Measurements from ENCODE around the gene PMPCB.
"Not testable (repeated sequence)": the region's sequence is repeated elsewhere in the genome, so short reads cannot be mapped to it uniquely, and the experiment has no call there.

Gene PMPCB
- long read RNA-seq, donor 1, transcript PMPCB-201 (13 exons, 2,472 nt) = major isoform, 15 of 244 reads
- long read RNA-seq, donor 1, partial matches to known transcripts = 220 of 244 reads
- long read RNA-seq, donor 1, other reads (novel, unspliced or antisense) = 5 of 244 reads
- long read RNA-seq, donor 2, transcript PMPCB-201 (13 exons, 2,472 nt) = major isoform, 11 of 117 reads
- long read RNA-seq, donor 2, partial matches to known transcripts = 102 of 117 reads
- long read RNA-seq, donor 2, other reads (novel, unspliced or antisense) = 0 of 117 reads
- long read RNA-seq, donor 3, transcript PMPCB-201 (13 exons, 2,472 nt) = major isoform, 16 of 90 reads
- long read RNA-seq, donor 3, partial matches to known transcripts = 68 of 90 reads
- long read RNA-seq, donor 3, other reads (novel, unspliced or antisense) = 0 of 90 reads
- long read RNA-seq, donor 4, transcript PMPCB-201 (13 exons, 2,472 nt) = major isoform, 21 of 97 reads
- long read RNA-seq, donor 4, partial matches to known transcripts = 73 of 97 reads
- long read RNA-seq, donor 4, other reads (novel, unspliced or antisense) = 0 of 97 reads
- long read RNA-seq, donor 5, transcript PMPCB-201 (13 exons, 2,472 nt) = major isoform, 16 of 140 reads
- long read RNA-seq, donor 5, partial matches to known transcripts = 118 of 140 reads
- long read RNA-seq, donor 5, other reads (novel, unspliced or antisense) = 0 of 140 reads
- long read RNA-seq, donor 6, transcript PMPCB-201 (13 exons, 2,472 nt) = major isoform, 9 of 124 reads
- long read RNA-seq, donor 6, partial matches to known transcripts = 107 of 124 reads
- long read RNA-seq, donor 6, other reads (novel, unspliced or antisense) = 5 of 124 reads
- long read RNA-seq, donor 7, transcript PMPCB-201 (13 exons, 2,472 nt) = major isoform, 29 of 259 reads
- long read RNA-seq, donor 7, transcript PMPCB-202 (12 exons, 1,714 nt) = minor isoform, 6 of 259 reads
- long read RNA-seq, donor 7, partial matches to known transcripts = 206 of 259 reads
- long read RNA-seq, donor 7, other reads (novel, unspliced or antisense) = 14 of 259 reads
- long read RNA-seq, donor 8, transcript PMPCB-201 (13 exons, 2,472 nt) = major isoform, 25 of 115 reads
- long read RNA-seq, donor 8, partial matches to known transcripts = 85 of 115 reads
- long read RNA-seq, donor 8, other reads (novel, unspliced or antisense) = 0 of 115 reads

GRCh38 chr7:103296901-103297836 lies at the start of gene PMPCB:
Gene PMPCB (plus strand): TSS chr7:103297435. CDS start chr7:103297460, 25 bp downstream.
- peak; percentile 89 for DNase-seq

DNA sequence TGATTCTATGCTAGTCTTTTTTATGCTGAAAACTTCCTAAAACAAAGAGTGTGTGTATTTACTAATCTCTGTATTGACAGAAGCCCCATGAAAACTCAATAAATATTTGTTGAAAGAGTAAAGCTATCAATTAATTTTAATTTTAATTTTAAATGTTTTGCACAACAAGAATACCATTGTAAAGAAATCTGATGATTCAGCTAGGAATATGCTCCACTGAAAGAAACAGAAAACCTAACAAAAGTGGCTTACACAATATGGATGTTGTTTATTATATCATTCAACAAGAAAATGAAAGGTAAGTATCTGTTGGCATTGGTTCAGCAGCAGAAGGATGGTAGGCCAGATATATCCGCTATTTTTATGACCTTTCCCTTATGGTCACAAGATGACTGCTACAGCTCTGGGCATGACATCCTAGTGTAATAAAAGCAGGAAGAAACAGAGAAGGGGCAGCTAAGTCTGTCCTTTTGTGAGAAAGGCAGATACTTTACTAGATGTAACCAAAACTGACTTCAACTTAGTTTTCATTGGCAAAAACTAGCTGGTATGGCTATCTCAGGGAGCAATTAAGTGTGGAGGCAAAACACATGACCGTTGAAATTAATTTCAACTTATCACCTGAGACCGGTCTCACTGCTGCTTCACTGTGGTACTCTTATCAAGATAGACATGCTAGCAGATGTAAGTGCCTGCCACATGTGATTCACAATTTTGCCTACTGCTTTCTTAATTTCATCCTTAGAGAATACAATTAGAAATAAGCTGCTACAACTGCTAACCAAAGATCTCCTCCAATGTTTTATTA lies 43.3 kb upstream of the PMPCB start:
- DNase-seq = not testable (repeated sequence)

- not testable (repeated sequence) for DNase-seq
Observed at GRCh38 chr7:103264054-103264453, 33.2 kb upstream of the PMPCB start.

DNA sequence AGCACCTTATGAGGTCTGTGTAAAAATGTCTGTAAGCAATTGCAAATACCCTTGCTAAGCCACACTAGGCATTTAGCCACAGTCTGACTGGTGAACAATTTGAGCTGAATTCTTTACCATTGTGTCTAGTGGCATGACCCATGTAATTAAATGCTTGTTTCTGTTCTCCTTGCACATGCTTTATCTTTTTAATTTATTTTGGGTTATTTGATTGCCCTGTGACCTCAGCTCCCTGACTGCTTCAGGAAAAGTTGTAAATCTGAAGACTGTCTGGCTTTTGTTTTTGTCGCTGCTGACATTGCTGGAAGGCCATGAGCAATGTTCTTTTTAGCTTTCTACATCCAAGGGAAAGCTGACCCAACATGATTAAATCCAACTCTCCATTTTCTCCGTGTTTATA lies 31.0 kb upstream of the PMPCB start:
- not testable (repeated sequence) for DNase-seq

DNA sequence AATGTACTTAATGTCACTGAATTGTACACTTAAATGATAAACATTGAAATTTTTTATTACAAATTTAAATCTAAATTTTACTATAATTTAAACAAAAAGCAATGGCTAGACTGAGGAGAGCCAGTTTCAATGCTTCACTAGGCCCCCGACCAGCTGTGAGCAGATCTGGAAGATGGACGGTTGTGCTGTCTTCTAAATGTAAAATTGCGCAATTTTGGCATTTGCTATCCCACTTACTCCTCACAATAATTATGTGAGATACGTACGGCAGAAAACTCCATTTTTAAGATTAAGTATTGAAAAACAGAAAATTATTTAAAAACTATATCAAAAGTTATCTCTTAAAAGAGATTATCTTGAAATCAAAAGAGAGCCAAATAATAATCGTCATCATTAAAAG lies 23.9 kb upstream of the PMPCB start:
- not testable (repeated sequence) for DNase-seq

DNA sequence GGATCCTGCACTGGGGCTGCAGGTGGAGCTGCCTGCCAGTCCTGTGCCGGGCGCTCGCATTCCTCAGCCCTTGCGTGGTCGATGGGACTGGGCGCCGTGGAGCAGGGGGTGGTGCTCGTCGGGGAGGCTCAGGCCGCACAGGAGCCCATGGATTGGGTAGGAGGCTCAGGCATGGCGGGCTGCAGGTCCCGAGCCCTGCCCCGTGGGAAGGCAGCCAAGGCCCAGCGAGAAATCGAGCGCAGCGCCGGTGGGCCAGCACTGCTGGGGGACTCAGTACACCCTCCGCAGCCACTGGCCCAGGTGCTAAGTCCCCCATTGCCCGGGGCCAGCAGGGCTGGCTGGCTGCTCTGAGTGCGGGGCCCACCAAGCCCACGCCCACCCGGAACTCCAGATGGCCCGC lies 22.4 kb upstream of the PMPCB start:
- DNase-seq = not testable (repeated sequence)

DNA sequence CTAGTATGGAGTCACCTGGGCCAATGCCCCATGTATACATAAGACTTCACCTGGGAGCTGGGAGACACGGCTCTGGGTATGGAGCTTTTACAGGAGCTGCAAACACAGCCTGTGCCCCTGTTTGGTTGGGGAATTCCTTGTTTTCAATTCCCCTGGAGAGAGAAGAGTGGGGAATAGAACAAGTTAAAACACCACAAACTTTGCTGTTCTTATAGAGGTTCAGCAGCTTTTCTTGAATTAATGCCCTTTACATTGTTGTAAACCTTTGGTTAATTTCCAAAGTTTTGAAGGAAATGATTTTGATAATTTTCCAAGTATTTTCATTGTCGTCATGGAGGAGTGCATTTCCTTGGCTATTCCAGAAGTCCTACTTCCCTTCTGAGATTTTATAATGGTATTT lies 19.0 kb upstream of the PMPCB start:
- DNase-seq = not testable (repeated sequence)

DNA sequence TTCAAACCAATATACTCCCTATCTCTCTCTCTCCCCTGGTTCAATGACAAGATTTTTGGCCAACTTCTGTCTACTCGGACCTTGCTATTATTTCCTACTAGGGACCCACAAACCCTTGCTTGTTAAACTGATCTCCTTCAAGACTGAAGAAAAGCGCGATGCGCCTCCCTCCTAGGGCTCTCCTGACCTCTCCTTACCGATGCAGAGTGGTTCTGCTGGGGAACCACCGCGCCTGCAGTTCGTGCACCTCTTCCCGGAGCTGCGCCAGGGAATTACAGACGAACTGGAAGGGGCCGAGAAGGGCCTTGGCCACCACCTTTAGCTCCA lies 17.6 kb upstream of the PMPCB start:
- not testable (repeated sequence) for DNase-seq

DNA sequence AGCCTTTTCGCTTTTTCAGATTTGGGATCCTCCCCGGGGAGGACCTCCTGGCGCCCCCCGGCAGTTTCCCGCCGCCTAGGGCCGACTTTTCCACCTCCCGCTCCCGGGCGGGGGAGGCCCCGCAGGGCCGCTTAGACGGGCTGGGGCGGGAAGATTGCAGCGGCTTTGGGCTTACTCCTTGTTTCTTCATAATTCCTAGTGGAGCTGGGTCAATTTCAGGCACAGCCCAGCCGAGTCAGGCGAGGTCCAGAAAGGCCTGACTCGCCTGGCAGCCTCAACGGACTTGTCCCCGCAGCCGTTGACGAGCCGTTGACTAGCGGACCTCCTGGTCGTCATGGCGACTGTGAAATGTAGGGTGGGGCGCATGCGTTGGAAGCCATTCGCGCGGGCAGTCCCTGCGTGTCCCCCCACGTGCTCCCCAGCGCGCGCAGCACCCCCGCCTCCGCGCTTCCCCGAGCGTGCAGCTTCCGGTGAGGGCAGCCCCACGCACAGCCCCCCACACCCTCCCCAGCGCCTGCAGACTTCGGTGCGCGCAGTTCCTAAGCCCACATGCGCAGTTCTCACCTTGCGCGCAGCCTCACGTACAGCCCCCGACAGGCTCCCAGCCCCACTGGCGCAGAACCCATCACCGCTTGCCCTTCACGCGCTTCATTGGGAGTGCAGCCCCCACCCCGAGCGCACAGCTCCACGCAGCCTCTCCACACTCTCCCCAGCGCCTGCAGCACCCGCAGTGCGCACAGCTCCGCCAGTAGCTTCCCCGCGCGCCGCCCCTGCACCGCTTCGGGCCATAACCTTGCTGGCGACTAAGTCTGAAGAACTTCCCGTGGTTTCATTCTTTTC lies 17.1 kb upstream of the PMPCB start:
- peak; percentile 80 for DNase-seq

- peak; percentile 63 for DNase-seq
Observed at GRCh38 chr7:103280803-103281155, 16.5 kb upstream of the PMPCB start.

- not testable (repeated sequence) for DNase-seq
Observed at GRCh38 chr7:103282802-103283427, 14.3 kb upstream of the PMPCB start.

DNA sequence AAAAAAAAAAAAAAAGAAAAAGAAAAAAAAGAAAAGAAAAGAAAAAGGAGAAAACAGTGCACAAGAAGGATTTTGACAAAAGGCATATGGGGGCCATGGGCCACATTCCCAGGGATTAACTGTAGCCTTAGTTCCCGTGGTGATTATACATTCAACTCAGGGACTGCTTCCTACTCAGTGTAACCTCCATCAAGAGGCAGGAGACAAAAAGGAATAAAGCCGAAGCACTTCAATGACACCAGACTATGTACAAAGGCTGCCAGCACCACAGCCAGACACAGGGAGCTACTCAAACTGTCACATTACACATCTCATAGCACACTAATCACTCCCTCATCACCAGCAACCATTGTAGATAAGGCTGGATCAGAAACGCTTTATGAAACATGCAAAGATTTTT lies 5.1 kb upstream of the PMPCB start:
- no peak for DNase-seq

DNA sequence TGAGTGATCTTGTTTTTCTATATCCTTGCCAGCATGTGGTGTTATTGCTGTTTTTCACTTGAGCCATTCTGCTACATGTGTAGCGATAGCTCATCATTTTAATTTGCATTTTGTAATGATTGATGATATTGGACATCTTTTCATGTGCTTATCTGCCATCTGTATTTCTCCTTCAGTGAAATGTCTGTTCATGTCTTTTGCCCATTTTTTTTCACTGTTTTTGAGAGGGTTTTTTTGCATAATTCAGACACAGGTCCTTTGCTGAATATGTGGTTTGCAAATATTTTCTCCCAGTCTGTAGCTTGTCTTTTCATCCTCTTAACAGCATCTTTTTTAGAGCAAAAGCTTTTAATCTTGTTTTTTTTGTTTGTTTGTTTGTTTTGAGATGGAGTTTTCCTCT lies 3.7 kb upstream of the PMPCB start:
- no peak for DNase-seq

GRCh38 chr7:103297837-103298179 lies 573 bp downstream of the PMPCB start:
- no peak for DNase-seq

DNA sequence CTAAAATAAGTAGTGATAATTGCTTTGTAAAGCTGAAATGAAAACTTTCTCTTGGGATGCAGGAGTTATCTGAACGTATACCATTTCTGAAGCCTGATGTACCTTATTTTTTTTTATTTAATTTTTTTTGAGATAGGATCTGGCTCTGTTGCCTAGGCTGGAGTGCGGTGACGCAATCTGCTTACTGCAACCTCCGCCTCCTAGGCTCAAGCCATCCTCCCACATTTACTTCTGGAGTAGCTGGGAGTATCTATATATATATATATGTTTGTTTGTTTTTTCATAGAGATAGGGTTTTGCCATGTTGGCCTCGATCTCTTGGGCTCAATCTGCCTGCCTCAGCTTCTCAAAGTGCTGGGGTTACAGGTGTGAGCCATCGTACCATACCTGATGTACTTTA lies 2.4 kb downstream of the PMPCB start:
- DNase-seq = no peak

- DNase-seq = no peak
Observed at GRCh38 chr7:103301441-103301840, 4.2 kb downstream of the PMPCB start.

DNA sequence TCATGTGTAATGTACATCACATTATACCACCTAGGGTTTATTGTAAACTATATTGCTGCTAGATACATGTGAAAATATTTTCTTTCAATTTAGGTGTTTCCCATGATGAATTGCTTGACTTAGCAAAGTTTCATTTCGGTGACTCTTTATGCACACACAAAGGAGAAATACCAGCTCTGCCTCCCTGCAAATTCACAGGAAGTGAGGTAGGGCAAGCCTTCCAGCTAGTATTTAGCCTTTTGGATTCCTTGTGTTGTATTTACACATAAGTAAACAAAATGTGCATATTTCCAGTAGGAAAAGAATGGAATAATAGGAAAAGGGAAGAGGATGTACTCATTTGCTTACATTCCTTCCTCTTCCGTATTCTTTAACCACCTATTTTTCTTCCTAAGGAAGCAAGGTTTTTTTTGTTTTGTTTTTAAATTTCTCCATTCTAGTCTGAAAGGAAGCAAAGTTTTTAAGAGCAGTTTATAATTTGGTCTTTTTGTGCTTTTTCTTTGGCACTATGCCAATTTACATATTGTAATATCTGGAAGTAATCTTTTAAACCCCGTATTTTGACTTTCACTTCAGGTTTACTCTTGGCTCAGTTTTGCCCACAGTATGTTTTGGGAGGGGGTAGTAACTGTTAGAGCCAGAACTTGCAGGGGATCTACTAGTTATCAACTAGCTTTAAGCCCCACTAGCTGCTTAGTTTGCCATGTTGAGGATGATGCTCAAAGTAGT lies 10.4 kb downstream of the PMPCB start:
- DNase-seq = no peak

DNA sequence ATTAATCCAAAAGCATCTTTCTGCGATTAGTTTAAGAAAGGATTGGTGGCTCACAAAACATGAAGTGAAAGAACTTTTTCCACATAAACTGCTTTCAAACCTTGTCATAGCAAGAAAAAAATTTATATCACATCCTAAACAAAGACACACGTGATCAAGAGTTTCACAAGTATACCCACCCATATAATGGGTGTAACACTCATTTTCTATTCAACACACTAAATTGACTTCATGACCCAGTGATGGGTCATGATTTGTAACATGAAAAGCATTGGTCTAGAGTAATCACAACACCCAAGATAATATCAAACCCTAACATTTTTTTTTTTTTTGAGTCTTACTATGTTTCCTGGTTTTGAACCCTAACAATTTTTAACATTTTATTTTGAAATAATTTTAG lies 17.6 kb downstream of the PMPCB start:
- no peak for DNase-seq
